Kidney (tissue), 14 donors: ENCODE data around the gene ROR1. TPM values are rescaled to one million over a fixed set of nuclear protein-coding genes. Genes with fewer than 3 reads are reported as not detected.

ENCODE experiments used
- DNase-seq, 5 donors: peaks; one replicate each; pipeline ENCODE4 v3.0.0-alpha.2; 2013 to 2020
- FAIRE-seq: peaks from 2 replicates; lab custom pipeline; 2012; peaks lifted over from hg19 to GRCh38; lab: Jason Lieb, UNC
- H3K27ac ChIP-seq, 2 donors: one replicate each; pipeline ENCODE4 v1.7.0; 2013; ENCODE audit warnings: low read depth in 2 of 2, low read length in 2 of 2, inconsistent platforms in 1 of 2
- H3K27me3 ChIP-seq: one replicate; pipeline ENCODE4 v1.7.1; 2013; ENCODE audit warnings: low read length, inconsistent platforms; ENCODE audit not compliant: control insufficient read depth, insufficient read depth
- H3K36me3 ChIP-seq, 3 donors: one replicate each; pipeline versions ENCODE4 v1.7.0 to v1.7.1; 2013; ENCODE audit warnings: low read length in 3 of 3, control low read depth in 1 of 3, inconsistent platforms in 1 of 3; ENCODE audit not compliant: insufficient read depth in 3 of 3, control insufficient read depth in 2 of 3
- H3K4me1 ChIP-seq, 3 donors: one replicate each; pipeline versions ENCODE4 v1.7.0 to v1.7.1; 2013; ENCODE audit warnings: low read length in 3 of 3, inconsistent platforms in 1 of 3, low read depth in 1 of 3; ENCODE audit not compliant: control insufficient read depth in 2 of 3, insufficient read depth in 2 of 3
- H3K4me3 ChIP-seq, 3 donors: one replicate each; pipeline versions ENCODE4 v1.7.0 to v1.8.1; 2013; ENCODE audit warnings: low read length in 3 of 3, control low read depth in 1 of 3, inconsistent platforms in 1 of 3
- H3K9ac ChIP-seq, 3 donors: one replicate each; pipeline versions ENCODE4 v1.7.0 to v1.7.1; 2013; ENCODE audit warnings: low read length in 3 of 3, control low read depth in 1 of 3, inconsistent platforms in 1 of 3
- H3K9me3 ChIP-seq, 3 donors: one replicate each; pipeline versions ENCODE4 v1.7.0 to v1.7.1; 2013; ENCODE audit warnings: low read length in 3 of 3, control low read depth in 1 of 3, inconsistent platforms in 1 of 3; ENCODE audit not compliant: control insufficient read depth in 2 of 3, insufficient read depth in 1 of 3
- intact Hi-C: fragments of 100-400 bp; cut with DNase I; formaldehyde crosslinking; loops from one replicate; pipeline ENCODE4 v1.11.1; 2022
- polyA plus RNA-seq: library from polyadenylated mRNA; stranded (reverse); fragments of 350-450 nt; fragmentation: Illumina TruSeq; extraction: RNeasy Lipid Tissue Mini Kit (QIAGEN cat#74804); gene quantifications from one replicate; pipeline ENCODE4 v1.2.3, GENCODE V29; 2014; ENCODE audit warnings: low read depth, low replicate concordance; ENCODE audit not compliant: insufficient read depth
- total RNA-seq: library from RNA; stranded (reverse); fragmentation: NEBNext Ultra II Directional; extraction: Animal tissue kit (Norgen Biotek cat#: 25700); gene quantifications from one replicate; pipeline ENCODE4 v1.2.1, GENCODE V29; 2021
- TF ChIP-seq, protein P1 (sequence below): IDR thresholded peaks from 3 replicates; pipeline ENCODE4 v1.5.1; 2012; ENCODE audit warnings: mild to moderate bottlenecking, moderate library complexity, borderline replicate concordance; ENCODE audit not compliant: insufficient read depth; ENCODE audit errors: extremely low read depth
- donor health status: control.
- donor health status: control.
- donor health status: control.
- donor health status: control.
- donor health status: control.
- donor health status: DM: yes; HTN: yes; CAD: no.
- donor health status: Normal renal cell carcinoma (clear cell type).

Gene ROR1
- total and polyA plus RNA-seq, 2 donors from 2014 or later: 0.77 to 8.0 TPM

DNA sequence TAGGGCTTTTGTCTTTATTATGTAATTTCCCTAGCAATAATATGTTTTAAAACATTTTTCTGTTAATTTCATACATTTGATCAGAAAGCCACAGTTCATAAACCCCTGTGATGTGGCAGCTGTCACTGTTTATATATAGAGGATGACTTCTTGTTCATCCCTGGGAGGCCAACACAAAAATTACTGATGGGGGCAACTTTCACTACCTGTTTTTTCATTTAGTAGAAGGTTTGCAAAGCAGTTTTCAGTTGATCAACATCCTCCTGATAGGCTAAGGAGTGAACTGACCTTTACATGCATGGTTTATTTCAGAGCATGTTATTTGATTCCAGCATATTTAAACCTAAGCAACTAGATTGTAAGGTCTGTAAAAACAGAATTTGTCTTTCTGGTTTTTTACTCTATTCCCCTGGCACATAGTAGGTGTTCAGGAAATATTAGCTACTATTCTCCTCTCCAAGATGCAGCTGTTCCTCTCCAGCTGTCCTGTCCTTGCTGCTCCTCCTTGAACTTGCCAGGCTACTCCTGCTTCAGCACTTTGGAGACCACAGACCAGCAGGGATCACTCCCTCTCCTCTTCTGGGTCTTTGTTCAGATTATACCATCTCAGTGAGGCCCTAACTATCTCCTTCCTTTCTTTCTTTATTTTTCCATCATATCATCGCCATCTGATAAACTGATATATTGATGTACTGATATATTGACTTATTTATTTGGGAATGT, 54.7 kb downstream of the ROR1 start:
- TF ChIP-seq, protein P1, sequence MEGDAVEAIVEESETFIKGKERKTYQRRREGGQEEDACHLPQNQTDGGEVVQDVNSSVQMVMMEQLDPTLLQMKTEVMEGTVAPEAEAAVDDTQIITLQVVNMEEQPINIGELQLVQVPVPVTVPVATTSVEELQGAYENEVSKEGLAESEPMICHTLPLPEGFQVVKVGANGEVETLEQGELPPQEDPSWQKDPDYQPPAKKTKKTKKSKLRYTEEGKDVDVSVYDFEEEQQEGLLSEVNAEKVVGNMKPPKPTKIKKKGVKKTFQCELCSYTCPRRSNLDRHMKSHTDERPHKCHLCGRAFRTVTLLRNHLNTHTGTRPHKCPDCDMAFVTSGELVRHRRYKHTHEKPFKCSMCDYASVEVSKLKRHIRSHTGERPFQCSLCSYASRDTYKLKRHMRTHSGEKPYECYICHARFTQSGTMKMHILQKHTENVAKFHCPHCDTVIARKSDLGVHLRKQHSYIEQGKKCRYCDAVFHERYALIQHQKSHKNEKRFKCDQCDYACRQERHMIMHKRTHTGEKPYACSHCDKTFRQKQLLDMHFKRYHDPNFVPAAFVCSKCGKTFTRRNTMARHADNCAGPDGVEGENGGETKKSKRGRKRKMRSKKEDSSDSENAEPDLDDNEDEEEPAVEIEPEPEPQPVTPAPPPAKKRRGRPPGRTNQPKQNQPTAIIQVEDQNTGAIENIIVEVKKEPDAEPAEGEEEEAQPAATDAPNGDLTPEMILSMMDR: no peak
- FAIRE-seq (no peak), DNase-seq (no peak)
- Histone ChIP-seq H3K27me3 (no peaks in the 10 kb centered on the region), H3K4me3 (no peak overlapping the region), H3K4me1 (peaks cover 0 to 9% (median 2%) of the 10 kb centered on the region in 3 donors), H3K9ac (no peak overlapping the region), H3K36me3 (no peaks in the 10 kb centered on the region), H3K9me3 (no peaks in the 10 kb centered on the region), H3K27ac (no peak overlapping the region)
- intact Hi-C loops: no loop called here

- no peak overlapping the region for H3K9ac ChIP-seq
- no peaks in the 10 kb centered on the region for H3K27me3 ChIP-seq
- H3K27ac ChIP-seq: peak overlapping the region in 1 of 2 donors; percentile 34
- no peak for DNase-seq
- no peaks in the 10 kb centered on the region for H3K36me3 ChIP-seq
- intact Hi-C loops: no loop called here
- H3K9me3 ChIP-seq: no peaks in the 10 kb centered on the region
- no peak for FAIRE-seq
- H3K4me1 ChIP-seq: peaks cover 0 to 9% (median 2%) of the 10 kb centered on the region in 3 donors
- H3K4me3 ChIP-seq: no peak overlapping the region
- TF ChIP-seq, protein P1: no peak
These were observed 55.8 kb downstream of the ROR1 start for GRCh38 chr1:63829349-63830327.

DNA sequence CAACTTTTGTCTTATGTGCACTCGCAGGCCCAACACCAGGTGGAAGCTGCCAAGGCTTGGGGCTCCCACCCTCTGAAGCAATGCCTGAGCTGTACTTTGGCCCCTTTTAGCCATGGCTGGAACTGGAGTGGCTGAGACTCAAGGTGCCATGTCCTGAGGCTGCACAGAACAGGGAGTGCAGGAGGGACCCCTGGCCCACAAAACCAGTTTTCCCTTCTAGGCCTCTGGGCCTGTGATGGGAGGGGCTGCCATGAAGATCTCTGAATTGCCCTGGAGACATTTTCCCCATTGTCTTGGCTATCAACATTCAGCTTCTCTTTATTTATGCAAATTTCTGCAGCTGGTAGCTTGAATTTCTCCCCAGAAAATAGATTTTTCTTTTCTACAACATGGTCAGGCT, 57.6 kb downstream of the ROR1 start:
- Histone ChIP-seq H3K9me3 (no peaks in the 10 kb centered on the region), H3K27ac (peak overlapping the region in 1 of 2 donors; percentile 35), H3K36me3 (no peaks in the 10 kb centered on the region), H3K4me3 (no peak overlapping the region), H3K27me3 (no peaks in the 10 kb centered on the region), H3K4me1 (peaks cover 0 to 9% (median 2%) of the 10 kb centered on the region in 3 donors), H3K9ac (no peak overlapping the region)
- TF ChIP-seq, protein P1: no peak
- intact Hi-C loops: no loop called here
- DNase-seq (no peak), FAIRE-seq (no peak)
